Kidney (tissue), 14 donors: Measurements from ENCODE around the gene HNRNPF. TPM values are rescaled to one million over a fixed set of nuclear protein-coding genes. Genes with fewer than 3 reads are reported as not detected.
A peak's percentile ranks its signal among the peaks of the same experiment; 100 is the strongest.

Experiments used
- DNase-seq, 5 donors: peaks; one replicate each; pipeline ENCODE4 v3.0.0-alpha.2; 2013 to 2020
- FAIRE-seq: peaks from 2 replicates; lab custom pipeline; 2012; peaks lifted over from hg19 to GRCh38; lab: Jason Lieb, UNC
- H3K27ac ChIP-seq, 2 donors: one replicate each; pipeline ENCODE4 v1.7.0; 2013; ENCODE audit warnings: low read depth in 2 of 2, low read length in 2 of 2, inconsistent platforms in 1 of 2
- H3K27me3 ChIP-seq: one replicate; pipeline ENCODE4 v1.7.1; 2013; ENCODE audit warnings: low read length, inconsistent platforms; ENCODE audit not compliant: control insufficient read depth, insufficient read depth
- H3K36me3 ChIP-seq, 3 donors: one replicate each; pipeline versions ENCODE4 v1.7.0 to v1.7.1; 2013; ENCODE audit warnings: low read length in 3 of 3, control low read depth in 1 of 3, inconsistent platforms in 1 of 3; ENCODE audit not compliant: insufficient read depth in 3 of 3, control insufficient read depth in 2 of 3
- H3K4me1 ChIP-seq, 3 donors: one replicate each; pipeline versions ENCODE4 v1.7.0 to v1.7.1; 2013; ENCODE audit warnings: low read length in 3 of 3, inconsistent platforms in 1 of 3, low read depth in 1 of 3; ENCODE audit not compliant: control insufficient read depth in 2 of 3, insufficient read depth in 2 of 3
- H3K4me3 ChIP-seq, 3 donors: one replicate each; pipeline versions ENCODE4 v1.7.0 to v1.8.1; 2013; ENCODE audit warnings: low read length in 3 of 3, control low read depth in 1 of 3, inconsistent platforms in 1 of 3
- H3K9ac ChIP-seq, 3 donors: one replicate each; pipeline versions ENCODE4 v1.7.0 to v1.7.1; 2013; ENCODE audit warnings: low read length in 3 of 3, control low read depth in 1 of 3, inconsistent platforms in 1 of 3
- H3K9me3 ChIP-seq, 3 donors: one replicate each; pipeline versions ENCODE4 v1.7.0 to v1.7.1; 2013; ENCODE audit warnings: low read length in 3 of 3, control low read depth in 1 of 3, inconsistent platforms in 1 of 3; ENCODE audit not compliant: control insufficient read depth in 2 of 3, insufficient read depth in 1 of 3
- intact Hi-C: fragments of 100-400 bp; cut with DNase I; formaldehyde crosslinking; loops from one replicate; pipeline ENCODE4 v1.11.1; 2022
- polyA plus RNA-seq: library from polyadenylated mRNA; stranded (reverse); fragments of 350-450 nt; fragmentation: Illumina TruSeq; extraction: RNeasy Lipid Tissue Mini Kit (QIAGEN cat#74804); gene quantifications from one replicate; pipeline ENCODE4 v1.2.3, GENCODE V29; 2014; ENCODE audit warnings: low read depth, low replicate concordance; ENCODE audit not compliant: insufficient read depth
- total RNA-seq: library from RNA; stranded (reverse); fragmentation: NEBNext Ultra II Directional; extraction: Animal tissue kit (Norgen Biotek cat#: 25700); gene quantifications from one replicate; pipeline ENCODE4 v1.2.1, GENCODE V29; 2021
- TF ChIP-seq, protein P1 (sequence below): IDR thresholded peaks from 3 replicates; pipeline ENCODE4 v1.5.1; 2012; ENCODE audit warnings: mild to moderate bottlenecking, moderate library complexity, borderline replicate concordance; ENCODE audit not compliant: insufficient read depth; ENCODE audit errors: extremely low read depth
- donor health status: control.
- donor health status: control.
- donor health status: control.
- donor health status: control.
- donor health status: control.
- donor health status: DM: yes; HTN: yes; CAD: no.
- donor health status: Normal renal cell carcinoma (clear cell type).

The HNRNPF gene
- total and polyA plus RNA-seq, 2 donors from 2014 or later: 74.0 to 190 TPM

GRCh38 chr10:43437141-43437870 is 28.3 kb upstream of the HNRNPF start:
- Histone ChIP-seq H3K9ac (peak overlapping the region; percentile 72 to 95 (median 73)), H3K36me3 (no peaks in the 10 kb centered on the region), H3K27ac (peak overlapping the region; percentile 99), H3K27me3 (no peaks in the 10 kb centered on the region), H3K4me1 (peaks cover 0 to 2% (median 0%) of the 10 kb centered on the region in 3 donors), H3K9me3 (no peaks in the 10 kb centered on the region), H3K4me3 (peak overlapping the region; percentile 89 to 91 (median 91))
- no peak for FAIRE-seq
- DNase-seq: peak in 1 of 5 donors; percentile 48
- intact Hi-C loops: no loop called here
- TF ChIP-seq, protein P1, sequence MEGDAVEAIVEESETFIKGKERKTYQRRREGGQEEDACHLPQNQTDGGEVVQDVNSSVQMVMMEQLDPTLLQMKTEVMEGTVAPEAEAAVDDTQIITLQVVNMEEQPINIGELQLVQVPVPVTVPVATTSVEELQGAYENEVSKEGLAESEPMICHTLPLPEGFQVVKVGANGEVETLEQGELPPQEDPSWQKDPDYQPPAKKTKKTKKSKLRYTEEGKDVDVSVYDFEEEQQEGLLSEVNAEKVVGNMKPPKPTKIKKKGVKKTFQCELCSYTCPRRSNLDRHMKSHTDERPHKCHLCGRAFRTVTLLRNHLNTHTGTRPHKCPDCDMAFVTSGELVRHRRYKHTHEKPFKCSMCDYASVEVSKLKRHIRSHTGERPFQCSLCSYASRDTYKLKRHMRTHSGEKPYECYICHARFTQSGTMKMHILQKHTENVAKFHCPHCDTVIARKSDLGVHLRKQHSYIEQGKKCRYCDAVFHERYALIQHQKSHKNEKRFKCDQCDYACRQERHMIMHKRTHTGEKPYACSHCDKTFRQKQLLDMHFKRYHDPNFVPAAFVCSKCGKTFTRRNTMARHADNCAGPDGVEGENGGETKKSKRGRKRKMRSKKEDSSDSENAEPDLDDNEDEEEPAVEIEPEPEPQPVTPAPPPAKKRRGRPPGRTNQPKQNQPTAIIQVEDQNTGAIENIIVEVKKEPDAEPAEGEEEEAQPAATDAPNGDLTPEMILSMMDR: no peak

- Histone ChIP-seq H3K27me3 (no peaks in the 10 kb centered on the region), H3K36me3 (no peaks in the 10 kb centered on the region), H3K27ac (peak within 1 kb of the TSS; percentile 99), H3K9ac (peak within 1 kb of the TSS; percentile 84 to 95 (median 87)), H3K4me1 (peaks cover 0 to 2% (median 0%) of the 10 kb centered on the region in 3 donors), H3K4me3 (peak within 1 kb of the TSS; percentile 89 to 91 (median 91)), H3K9me3 (no peaks in the 10 kb centered on the region)
- DNase-seq: peak; percentile 95 to 97 (median 96)
- intact Hi-C loops: no loop called here
- TF ChIP-seq, protein P1: peak; percentile 21
- FAIRE-seq: no peak
Measured at GRCh38 chr10:43436291-43437140, 27.5 kb upstream of the HNRNPF start, which contains the start of gene ZNF487. TSS of gene ZNF487 (plus strand) at chr10:43437111. CDS start at chr10:43475814, 38,703 bp downstream.

GRCh38 chr10:43430926-43431663 is 22.1 kb upstream of the HNRNPF start:
- Histone ChIP-seq H3K9me3 (no peaks in the 10 kb centered on the region), H3K27ac (no peak overlapping the region), H3K27me3 (no peaks in the 10 kb centered on the region), H3K4me3 (no peak overlapping the region), H3K36me3 (no peaks in the 10 kb centered on the region), H3K4me1 (no peaks in the 10 kb centered on the region), H3K9ac (no peak overlapping the region)
- DNase-seq: peak in 1 of 5 donors; percentile 30
- intact Hi-C loops: no loop called here
- no peak for FAIRE-seq
- TF ChIP-seq, protein P1: no peak
